ENCODE data around the gene ZNF423.

Gene ZNF423

DNA sequence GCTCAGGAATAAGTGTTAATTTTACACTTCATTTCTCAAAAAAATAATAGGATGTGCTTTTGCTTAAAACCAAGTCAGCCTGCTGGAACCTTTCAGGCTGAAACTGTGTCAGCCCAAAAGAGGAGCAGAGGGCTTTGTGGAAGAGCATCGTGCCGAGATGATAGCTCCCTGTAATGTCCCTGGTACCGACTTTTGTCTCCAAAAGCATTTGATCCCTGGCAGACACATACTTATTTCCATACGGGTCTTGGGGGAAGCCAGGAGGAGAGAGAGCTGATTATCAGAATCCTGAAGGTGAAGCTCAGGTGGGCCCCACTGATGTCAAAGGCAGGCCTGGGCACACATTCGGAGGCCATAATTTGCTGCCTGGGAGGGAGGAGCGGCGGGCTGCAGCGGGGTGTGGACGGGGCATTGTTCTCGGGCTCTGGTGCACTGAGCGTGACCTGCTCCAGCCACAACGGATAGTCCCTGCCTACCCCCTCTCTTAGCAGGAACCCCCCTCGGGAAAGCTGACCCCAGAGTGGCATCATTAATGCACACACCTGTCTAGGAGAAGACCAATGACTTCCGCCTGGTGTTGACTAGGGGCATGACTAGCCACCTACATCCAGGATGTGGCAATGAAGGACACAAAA, 326.4 kb downstream of the ZNF423 start:
- no peak for DNase-seq (ENCODE audit: low read depth)

DNA sequence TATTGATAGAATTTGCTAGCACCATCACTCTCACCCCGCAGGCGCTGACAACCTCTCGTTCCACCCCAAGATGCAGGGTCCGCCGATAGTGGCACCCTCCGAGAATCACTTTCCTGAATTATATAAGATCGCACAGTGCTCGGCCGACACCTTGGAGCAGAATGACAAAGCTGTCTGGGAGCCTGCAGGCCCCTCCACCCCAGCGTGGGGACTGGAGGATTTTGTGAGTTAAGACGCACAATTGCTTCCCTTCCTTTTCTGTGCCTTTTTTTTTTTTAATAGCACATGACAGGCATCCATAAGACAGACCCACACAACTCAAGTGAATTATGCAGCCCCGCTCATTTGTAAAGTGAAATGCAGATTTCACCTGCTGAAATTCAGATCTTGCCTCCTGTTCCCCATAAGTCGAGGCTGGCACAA, 327.0 kb downstream of the ZNF423 start:
- DNase-seq (ENCODE audit: low read depth), result no peak

DNA sequence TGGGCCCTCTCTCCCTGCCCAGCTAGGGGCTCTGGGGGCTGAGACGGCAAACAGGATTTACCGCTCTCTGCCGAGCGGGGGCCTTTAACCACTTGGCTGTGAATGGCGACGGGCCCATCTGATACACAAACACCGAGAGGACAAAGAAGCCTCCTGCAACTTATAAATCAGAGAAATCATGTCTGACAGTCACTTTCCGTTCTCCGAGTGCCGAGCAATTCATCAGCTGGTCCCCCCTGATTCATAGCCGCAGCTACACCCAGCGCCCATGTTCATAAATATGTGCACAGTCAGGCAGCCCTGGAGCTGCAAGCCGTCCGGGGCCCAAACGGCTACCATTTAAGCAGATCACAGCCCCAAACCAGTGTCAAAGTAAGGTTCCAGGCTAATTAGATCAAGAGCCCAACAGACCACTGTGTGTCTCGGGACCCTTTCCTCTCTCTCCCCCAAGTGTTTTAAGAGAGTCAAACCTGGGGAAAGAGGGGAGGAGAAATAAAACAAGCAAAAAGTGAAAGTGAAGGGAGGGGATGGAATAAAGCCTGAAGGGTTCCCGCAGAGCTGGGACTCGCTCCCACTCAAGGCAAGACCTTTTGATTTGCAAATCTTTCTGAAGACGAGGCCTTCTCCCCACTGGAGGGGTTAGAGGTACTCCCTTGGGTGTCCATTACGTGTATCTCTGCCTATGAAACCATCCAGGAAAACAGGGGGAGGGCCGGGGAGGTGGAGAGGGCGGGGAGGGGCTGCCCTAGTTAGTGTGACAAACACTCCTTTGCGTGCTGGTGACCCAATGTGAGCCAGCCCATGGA, 327.6 kb downstream of the ZNF423 start:
- no peak for DNase-seq (ENCODE audit: low read depth)

DNA sequence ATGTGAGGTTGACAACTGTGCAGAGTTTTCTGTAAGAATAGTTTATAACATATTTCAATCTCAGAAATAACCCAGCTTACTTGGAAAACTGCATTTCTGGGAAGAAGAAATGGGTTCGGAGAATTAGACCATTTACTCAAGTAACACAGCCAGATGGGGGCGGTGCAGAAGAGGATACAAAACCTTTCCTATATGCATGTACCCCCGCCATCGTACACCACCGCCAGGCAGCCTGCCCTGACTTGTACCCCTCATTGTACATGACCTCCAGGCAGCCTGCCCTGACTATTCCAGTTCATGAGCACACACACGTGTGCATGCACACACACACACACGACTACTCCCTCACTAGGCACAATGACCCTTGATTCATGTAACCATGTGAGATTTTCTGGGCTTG, 328.3 kb downstream of the ZNF423 start:
- DNase-seq (ENCODE audit: low read depth), result no peak

DNA sequence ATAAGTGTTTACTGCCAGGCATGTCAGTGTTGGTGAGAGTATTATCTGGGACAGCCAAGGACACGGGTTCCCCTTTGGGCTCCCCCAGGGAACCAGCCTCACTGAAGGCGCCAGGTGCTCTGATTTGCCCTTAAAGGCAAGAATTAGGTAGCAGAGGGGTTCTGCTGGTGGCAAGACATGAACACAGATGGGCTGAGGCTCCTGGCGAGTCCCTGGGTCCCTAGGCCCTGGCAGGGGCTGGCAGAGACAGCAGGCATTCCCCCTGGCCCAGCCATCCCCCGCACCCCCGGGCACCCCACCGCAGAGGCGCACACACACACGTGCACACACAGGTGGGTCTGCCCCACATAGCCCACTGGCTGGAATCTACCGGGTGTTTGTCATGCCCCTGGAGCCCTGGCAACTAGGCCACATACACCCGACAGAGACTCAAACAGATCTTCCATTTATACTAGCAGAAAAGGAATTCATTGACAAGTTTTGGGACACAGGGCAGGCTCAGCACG, 329.0 kb downstream of the ZNF423 start:
- no peak for DNase-seq (ENCODE audit: low read depth)

DNA sequence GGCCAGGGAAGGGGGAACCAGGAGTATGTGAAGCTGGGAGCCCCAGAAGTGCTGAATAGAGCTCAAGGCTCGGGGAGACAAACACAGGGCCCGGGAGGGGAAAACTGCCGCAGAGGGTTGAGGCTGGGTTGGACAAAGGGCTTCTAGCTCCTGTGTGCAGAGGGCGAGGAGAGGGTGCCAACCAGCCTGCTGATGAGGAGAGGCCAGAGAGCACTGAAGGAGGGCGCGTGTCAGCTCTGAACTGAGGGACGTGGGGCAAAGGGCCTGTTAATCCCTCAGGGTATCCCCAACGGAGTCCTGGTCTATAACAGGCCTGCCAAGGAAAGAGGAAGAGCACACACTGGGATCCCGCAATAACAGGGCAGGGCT, 331.0 kb downstream of the ZNF423 start:
- DNase-seq (ENCODE audit: low read depth), result no peak

DNA sequence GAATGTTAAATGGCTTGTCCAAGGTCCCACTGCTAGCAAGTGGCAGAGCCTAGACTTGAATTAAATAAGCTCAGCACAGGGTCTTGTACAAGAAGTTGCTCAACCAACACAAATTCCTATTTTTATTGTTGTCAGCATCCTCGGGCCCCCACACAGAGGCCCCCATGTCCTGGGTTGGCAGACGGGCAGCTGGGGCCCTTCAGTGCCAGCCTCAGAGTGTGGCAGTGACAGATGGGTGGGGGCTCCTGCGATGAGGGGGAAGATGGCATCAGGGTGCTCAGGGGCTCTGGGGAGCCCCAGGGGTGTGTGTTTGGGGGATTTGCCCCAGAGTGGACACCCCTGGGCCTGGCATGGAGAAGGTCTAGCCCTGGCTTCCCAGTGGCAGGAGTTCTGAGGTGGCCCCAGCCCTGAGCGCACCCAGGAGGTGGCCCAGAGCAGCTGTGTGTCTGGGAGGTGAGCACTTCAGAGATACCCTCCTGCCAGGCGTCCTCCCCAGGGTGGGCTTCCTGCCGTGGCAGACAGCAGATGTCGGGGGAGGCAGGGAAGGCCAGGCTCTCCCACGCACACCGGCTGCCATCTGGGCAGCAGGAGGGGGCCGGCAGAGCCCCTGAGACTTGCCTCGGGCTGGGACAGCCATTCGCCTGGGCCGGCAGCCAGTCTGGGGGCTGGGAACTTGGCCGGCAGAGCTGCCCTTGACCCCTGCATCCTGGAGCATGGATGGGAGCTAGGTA, 331.5 kb downstream of the ZNF423 start:
- DNase-seq (ENCODE audit: low read depth), result no peak

DNA sequence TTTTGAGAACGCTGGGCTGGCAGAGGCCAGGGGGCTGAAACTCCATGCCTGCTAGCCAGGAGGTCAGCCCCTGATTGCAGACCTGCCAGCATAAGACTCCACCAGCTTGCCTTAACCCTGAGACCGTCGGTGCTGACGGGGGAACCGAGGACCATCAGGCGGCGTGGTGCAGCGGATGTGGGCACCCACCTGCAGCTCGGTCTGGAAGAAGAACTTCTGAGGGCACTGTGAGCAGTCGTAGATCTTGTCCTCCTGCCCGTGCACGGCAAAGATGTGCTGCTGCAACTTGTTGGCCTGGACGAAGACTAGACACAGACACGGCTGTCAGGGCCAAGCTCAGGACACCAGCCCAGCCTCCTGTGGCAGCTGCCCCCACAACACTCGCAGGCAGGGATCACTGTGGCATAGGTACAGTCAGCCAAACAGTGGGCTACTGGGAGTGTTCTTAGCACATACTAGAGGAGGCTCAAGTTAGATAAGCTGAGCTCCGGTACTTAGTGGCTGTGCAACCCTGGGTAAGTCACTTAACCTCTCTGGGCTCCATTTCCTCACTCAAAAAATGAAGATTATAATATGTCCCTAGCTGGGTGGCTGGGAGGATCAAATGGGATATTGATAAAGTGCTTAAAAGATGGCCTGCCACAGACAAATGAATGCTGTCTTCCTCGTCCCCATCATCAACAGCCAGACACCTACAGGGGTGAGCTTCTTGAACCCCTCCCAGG, 332.3 kb downstream of the ZNF423 start:
- DNase-seq (ENCODE audit: low read depth), result no peak

DNA sequence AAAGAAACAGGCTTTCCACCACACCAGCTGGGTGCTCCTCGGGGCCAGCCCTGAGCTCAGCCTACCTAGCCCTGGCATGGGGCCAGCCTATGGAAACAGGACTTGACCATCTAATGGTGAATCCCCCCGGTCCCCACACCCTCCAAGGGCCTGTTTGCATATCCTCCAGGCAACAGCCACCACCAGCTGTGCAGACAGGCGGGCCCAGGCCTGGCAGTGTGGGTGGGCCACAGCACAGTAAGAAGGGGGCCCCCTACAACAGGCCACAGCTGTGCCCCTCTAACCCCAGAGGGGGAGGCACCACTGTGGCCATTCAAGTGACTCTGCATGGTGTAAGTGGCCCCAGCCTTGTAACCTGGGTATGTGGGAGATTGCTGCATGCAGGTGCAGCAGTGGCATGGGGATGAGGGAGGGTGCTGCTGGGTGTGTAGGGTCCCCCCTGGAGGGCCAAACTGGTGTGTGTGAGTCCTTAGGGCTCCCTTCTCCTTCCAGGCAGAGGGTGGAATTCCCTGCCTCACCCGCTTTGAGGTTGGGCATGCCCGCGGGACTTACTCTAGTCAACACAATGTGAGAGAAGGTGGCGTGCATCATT, 334.1 kb downstream of the ZNF423 start:
- DNase-seq (ENCODE audit: low read depth), result no peak

DNA sequence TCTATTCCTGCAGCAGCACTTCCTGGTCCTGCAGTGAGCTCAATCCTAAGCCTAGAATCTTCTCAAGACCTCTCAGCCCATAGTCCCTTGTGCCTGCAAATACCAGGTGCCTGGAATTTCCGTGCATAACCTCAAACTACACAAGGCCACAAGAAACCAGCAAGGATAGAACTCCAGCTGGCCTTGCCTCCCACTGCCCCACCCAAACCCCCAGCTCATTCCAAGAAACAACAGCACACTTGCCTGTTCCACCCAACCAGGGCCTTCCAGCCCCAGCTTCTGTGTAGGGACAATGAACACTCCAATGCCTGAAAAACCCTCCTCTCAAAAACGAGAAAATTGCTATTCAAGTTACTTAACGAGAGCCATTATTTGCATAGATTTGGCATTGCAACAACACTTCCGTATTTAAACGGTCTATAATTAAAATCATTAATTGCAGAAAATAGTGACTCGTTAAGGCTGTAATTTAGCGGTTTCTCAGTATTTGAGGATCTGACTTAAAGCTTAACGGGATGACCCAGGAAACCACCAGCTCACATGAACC, 335.3 kb downstream of the ZNF423 start:
- no peak for DNase-seq (ENCODE audit: low read depth)

DNA sequence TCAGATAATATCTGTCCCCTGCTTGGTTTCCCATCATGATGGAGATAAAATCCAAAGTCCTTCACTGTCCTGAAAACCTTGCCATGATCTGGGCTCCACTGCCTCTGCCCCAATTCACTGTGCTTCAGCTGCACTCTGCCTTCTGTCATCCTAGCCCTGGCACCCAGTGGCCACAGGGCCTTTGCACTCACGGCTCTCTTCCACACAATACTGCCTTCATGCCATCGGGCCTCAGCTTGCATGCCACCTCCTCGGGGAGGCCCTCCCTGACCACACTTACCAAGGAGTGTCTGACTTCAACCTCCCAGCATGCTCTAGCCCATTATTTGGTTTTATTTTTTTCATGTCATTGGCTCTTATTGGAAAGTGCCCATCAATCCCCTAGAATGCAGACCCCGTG, 336.2 kb downstream of the ZNF423 start:
- DNase-seq (ENCODE audit: low read depth), result no peak

DNA sequence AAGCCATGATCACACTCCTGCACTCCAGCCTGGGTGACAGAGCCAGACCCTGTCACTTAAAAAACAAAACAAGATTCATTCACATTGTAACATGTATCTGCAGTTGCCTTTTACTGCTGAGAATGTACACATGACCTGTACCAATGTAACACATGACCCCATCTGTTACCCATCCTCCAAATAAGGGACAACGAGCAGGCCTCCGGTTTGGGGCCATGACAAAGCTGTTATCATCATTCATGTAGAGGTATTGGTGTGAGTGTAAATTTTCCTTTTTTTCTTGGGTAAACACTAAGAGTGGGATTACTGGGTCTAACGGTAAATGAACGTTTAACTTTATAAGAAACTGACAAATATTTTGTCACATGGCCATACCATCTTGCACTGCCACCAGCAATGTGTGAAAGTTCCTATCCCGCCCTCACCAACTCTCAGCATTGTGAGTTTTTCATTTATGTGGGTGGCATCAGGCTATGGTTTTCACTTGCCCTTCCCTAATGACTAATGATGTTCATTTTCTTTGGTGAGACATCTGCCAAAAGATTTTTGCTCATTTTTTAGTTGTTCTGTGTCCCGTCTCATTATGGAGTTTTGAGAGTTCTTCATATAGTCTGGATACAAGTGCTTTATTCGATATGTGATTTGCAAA, 336.8 kb downstream of the ZNF423 start:
- DNase-seq (ENCODE audit: low read depth), result no peak

DNA sequence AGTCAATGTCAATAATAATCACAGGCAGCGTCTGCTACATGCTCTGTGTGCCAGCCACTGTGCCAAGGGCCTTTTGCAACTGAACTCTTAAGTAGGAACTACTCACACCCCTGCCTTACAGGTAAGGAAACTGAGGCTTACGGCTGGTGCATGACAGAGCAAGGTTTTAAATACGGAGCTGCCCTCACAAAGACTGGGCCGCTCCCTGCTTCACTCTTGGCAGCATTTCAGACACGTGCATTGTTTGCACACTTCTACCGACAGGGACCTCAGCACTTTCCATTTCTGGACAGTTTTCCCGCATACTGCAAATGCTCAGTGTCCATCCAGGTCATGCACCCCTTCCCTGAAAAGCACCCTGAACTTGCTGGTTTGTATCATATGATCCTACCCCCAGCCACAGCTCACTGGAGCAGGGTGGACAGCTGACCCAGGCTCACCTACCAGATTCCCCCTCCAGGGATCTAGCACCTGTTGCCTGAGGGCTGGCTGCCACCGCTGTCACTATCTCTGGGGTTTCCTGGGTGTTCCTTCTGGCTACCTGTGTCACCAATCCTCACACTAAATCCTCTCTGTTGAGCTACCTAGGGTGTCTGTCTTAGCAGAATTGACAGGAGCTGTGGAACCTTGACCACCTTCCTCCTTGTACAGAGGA, 339.4 kb downstream of the ZNF423 start:
- no peak for DNase-seq (ENCODE audit: low read depth)

DNA sequence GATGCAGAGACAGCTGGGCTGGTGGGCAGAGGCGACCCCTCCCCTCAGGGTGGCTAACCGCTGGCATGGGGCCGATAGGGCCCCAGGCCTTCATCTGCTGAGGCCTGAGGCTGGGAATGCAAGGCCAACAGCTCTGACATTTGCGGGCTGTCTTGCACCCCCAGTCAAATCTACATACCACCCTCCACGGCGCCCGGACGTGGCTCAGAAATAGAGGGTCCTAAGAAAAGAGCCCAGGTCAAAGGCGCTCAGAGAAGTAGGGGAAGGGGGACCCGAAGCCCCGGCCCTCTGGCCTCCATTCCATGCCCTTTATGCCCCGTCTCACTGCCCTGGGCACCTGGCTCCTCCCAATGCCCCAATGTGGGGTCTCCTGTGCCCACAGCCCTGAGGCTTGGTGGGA, 340.1 kb downstream of the ZNF423 start:
- DNase-seq (ENCODE audit: low read depth), result no peak

DNA sequence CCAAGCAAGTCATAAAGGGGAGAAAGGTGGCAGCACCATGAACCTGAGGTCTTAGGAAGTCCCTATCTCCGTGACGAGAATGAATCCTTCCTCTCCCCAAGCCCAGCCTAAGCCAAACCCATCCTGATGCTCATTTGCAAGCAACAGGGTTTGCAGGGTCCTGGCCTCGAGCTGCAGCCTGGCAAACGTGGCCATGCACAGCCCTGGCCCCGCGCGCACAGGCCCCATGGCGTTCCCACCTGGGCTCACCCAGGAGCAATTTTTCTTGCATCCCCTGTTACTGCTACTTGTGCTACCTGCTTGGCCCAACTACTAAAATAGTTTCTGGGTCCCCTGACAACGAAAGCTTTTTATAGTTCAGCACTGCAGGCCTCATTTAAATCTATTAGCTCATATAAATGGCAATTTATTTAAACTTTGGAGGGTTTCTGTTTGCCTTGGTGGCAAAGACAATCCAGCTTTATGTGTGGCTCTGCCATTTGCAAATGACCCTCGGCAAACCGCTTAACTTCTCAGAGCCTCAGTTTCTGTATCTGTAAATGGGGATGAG, 340.8 kb downstream of the ZNF423 start:
- DNase-seq (ENCODE audit: low read depth), result no peak

DNA sequence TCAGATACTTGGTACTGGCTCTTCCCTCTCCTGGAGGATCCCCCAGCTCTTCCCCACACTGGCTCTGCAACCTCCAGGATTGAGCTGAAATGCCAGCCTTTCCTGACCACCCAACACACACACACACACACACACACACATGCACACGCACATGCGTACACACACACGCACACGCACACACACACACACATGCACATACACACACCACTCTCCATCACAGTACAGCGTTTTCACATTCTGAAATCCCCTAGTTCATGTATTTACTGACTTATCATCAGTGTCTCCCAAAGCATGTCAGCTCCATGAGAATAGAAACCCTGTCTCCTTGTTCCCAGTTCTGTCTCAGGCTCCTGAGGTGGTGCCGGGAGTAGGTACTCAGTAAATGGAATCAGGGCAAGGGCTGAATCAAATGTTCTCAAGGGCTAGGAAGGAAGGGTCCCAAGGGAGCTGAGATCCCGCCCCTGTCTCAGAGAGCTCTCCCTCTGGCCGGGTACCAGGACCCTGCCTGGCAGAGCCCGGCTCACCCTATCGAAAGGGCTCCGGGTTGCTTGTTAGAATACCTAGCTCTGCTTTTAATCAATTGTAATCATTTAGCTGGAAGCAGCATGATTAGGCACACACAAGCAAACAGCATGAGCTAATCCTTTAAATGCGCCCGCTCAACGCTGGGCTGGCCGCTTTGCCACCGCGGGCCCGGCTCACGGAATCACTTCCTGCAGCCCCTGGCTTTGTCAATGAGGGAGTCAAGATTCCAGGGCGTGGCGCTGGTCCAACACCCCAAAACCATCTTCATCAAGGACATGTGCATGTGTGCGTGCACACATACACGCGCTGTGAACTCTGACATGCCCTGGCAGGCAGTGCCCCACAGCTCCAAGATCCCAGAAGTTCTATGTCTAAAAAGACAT, 341.6 kb downstream of the ZNF423 start:
- no peak for DNase-seq (ENCODE audit: low read depth)

DNA sequence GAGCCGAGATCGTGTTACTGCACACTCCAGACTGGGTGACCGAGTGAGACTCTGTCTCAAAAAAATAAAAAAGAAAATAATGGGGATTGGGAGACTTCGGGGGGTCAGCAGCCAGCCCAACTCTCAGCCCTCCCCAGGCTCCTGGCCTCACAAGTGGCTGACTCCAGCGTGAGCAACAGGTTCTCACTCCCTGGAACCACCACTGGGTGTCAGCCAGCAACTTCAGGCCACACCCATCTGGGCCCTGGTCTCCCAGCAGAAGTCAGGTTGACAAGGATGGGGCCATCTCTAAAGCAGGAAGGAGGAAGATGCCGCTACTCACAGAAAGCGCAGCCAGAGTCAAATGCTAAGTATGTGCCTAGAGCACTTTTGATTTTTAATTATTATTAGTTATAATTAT, 342.9 kb downstream of the ZNF423 start:
- no peak for DNase-seq (ENCODE audit: low read depth)

DNA sequence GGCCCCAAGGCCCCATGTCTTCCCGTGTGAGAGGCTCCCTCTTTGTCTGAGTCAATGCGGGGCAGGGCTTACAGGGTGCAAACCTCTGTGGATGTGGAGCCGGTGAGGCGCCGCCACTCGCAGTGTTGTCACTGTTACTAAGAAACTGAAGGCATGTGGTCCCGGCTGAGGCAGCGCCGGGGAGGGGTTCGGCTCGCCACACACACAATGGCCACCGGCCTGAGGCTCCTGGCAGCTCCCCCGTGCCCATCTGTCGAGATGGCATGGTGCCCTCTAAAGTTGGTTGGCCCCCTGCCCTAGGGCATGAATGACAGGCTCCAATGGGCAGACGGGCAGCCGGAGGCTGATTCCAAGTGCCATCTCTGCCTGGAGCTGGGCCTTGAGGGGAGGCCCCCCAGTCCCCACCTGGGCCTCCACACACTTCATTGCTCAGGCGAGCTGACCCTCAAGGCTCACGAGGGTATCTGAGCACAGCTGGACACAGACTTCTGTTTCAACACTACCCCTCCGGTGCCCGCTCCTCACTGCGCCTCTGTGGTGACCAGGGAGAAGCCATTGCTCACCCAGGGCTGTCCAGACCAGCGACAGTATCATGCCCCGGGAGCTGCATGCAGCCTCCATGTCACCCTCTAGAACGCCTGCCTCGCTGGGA, 345.1 kb downstream of the ZNF423 start:
- no peak for DNase-seq (ENCODE audit: low read depth)

DNA sequence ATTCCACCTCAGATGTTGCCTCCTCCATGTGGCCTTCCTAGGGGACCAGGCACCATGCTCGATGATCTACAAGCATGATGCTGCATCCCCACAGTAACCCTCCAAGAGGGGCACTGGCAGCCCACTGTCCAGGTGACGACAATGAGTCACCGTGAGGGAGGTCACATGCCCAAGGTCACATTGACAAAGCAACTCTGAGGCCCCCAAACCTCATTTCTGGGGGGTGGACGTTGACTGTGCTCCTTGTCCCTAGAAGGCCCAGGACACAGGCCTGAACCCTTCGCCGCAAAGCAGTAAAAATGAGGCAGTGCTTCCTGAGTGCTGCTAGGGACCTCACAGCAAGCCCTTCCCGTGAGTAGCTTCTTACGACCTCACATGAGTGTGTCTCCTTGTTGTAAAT, 345.8 kb downstream of the ZNF423 start:
- DNase-seq (ENCODE audit: low read depth), result no peak
